Keratinocyte (primary cell): ENCODE data around the gene DISC1.

ENCODE experiments used
- EZH2 ChIP-seq: IDR thresholded peaks from one replicate; pipeline ENCODE4 v1.6.1; 2012; ENCODE audit warnings: inconsistent platforms, mild to moderate bottlenecking, low read length, moderate library complexity
- TF ChIP-seq, protein P1 (sequence below), 3 experiments: IDR thresholded peaks in 1 of 3; conservative IDR thresholded peaks in 1 of 3; optimal IDR thresholded peaks in 1 of 3; 2 replicates in 2 of 3; 3 replicates in 1 of 3; pipeline versions ENCODE3 to v1.5.1; 2011; ENCODE audit warnings: low read length in 3 of 3, mild to moderate bottlenecking in 3 of 3, moderate library complexity in 2 of 3, control low read depth in 1 of 3, inconsistent platforms in 1 of 3; ENCODE audit not compliant: insufficient read depth in 2 of 3; ENCODE audit errors: extremely low read depth in 1 of 3

DNA sequence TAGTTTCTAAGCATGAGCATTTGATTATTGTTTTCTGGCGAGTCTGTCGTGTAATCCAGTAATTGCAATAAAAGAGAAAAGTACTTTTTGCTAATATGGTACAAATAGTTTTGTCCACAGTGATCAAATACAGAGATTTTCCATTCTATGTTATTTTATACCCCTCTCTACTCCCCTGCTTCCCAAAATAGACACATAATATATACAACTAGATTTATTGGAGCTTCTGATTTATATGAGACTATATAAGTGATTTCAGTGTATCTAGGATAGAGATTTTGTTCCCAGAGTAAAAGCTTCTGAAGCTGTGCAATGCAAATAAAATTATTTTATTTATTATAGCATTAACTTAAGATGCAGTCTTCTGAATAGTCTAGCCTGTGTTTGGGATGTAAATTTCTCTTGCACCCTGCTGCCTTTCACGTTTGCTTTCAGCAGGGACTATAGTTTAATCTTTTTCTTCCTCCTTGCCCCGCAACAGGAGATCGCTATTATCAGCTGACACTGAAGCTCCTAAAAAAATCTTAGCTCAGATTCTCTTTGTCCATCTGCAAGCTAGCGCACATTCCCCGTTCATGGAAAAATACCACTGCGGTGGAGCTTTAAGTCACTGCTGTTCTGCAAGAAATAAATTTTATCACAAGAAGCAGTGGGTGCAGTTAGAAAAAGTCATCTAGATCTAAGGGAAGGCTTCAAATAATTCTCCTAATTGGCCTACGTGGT is 273.3 kb downstream of the DISC1 start:
- TF ChIP-seq EZH2, result no peak
- TF ChIP-seq, protein P1, sequence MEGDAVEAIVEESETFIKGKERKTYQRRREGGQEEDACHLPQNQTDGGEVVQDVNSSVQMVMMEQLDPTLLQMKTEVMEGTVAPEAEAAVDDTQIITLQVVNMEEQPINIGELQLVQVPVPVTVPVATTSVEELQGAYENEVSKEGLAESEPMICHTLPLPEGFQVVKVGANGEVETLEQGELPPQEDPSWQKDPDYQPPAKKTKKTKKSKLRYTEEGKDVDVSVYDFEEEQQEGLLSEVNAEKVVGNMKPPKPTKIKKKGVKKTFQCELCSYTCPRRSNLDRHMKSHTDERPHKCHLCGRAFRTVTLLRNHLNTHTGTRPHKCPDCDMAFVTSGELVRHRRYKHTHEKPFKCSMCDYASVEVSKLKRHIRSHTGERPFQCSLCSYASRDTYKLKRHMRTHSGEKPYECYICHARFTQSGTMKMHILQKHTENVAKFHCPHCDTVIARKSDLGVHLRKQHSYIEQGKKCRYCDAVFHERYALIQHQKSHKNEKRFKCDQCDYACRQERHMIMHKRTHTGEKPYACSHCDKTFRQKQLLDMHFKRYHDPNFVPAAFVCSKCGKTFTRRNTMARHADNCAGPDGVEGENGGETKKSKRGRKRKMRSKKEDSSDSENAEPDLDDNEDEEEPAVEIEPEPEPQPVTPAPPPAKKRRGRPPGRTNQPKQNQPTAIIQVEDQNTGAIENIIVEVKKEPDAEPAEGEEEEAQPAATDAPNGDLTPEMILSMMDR (optimal IDR thresholded peaks at IDR 0.05 in 1 of 3, IDR thresholded peaks at IDR 0.05 in 1 of 3, conservative IDR thresholded peaks at IDR 0.05 in 1 of 3; ENCODE audit: extremely low read depth in 1 of 3, insufficient read depth in 2 of 3, low read length in 3 of 3), result no peak
